Tibial nerve (tissue), 4 donors: Measurements from ENCODE around the gene UXS1.

ENCODE experiments used
- EP300 ChIP-seq, 2 donors: sonication (generic); formaldehyde crosslinking; IDR thresholded peaks; one replicate each; pipeline ENCODE4 v1.6.1; 2017; ENCODE audit warnings: antibody characterized with exemption in 2 of 2, mild to moderate bottlenecking in 1 of 2
- POLR2A ChIP-seq, 2 donors: fragments of 450-650 bp; IDR thresholded peaks; one replicate each; pipeline ENCODE4 v1.6.1; 2017; ENCODE audit warnings: antibody characterized with exemption in 2 of 2, mild to moderate bottlenecking in 2 of 2, moderate library complexity in 2 of 2
- TF ChIP-seq, protein P1 (sequence below), 5 experiments: fragments of 200-600 bp in 3 of 5; fragments of 450-650 bp in 2 of 5; sonication (generic) in 3 of 5; IDR thresholded peaks; one replicate each; pipeline ENCODE4 v1.5.1; 2016 to 2019; ENCODE audit warnings: antibody characterized with exemption in 5 of 5, mild to moderate bottlenecking in 3 of 5, moderate library complexity in 2 of 5

DNA sequence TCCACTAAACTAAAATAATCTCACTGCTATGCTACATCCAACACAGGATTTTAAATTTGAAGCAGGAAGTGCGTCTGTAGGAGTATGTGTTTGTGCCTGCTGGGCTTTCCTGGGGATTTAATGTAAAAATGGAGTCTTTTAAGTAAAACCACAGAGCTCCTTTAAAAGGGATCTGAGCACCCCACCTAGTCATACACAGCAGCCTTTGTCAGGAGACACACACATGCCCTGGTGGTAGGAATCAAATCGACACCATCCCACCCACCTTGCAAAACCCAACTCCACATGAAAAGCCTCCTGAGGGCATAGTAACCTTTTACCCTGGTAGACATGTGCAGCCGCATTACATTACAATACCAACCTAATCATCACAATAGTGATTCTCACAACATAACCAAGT, 29.1 kb downstream of the UXS1 start:
- TF ChIP-seq, protein P1, sequence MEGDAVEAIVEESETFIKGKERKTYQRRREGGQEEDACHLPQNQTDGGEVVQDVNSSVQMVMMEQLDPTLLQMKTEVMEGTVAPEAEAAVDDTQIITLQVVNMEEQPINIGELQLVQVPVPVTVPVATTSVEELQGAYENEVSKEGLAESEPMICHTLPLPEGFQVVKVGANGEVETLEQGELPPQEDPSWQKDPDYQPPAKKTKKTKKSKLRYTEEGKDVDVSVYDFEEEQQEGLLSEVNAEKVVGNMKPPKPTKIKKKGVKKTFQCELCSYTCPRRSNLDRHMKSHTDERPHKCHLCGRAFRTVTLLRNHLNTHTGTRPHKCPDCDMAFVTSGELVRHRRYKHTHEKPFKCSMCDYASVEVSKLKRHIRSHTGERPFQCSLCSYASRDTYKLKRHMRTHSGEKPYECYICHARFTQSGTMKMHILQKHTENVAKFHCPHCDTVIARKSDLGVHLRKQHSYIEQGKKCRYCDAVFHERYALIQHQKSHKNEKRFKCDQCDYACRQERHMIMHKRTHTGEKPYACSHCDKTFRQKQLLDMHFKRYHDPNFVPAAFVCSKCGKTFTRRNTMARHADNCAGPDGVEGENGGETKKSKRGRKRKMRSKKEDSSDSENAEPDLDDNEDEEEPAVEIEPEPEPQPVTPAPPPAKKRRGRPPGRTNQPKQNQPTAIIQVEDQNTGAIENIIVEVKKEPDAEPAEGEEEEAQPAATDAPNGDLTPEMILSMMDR (IDR thresholded peaks at IDR 0.05), result no peak
- no peak for TF ChIP-seq POLR2A (IDR thresholded peaks at IDR 0.05)
- no peak for TF ChIP-seq EP300 (IDR thresholded peaks at IDR 0.05)
